SK-N-SH (cell line): Measurements from ENCODE around the gene MID2. TPM values are rescaled to one million over a fixed set of nuclear protein-coding genes. Genes with fewer than 3 reads are reported as not detected.
"Not testable (repeated sequence)": the region's sequence is repeated elsewhere in the genome, so short reads cannot be mapped to it uniquely, and the experiment has no call there.

Experiments used
- CTCF ChIA-PET: fragments of 300-600, 350-600 bp; formaldehyde crosslinking; extraction: SDS; loops from one replicate; lab custom pipeline; 2021; lab: Yijun Ruan, JAX
- POLR2A ChIA-PET: fragments of 350-600 bp; sonication (Branson Sonifier 250); formaldehyde crosslinking; extraction: SDS; loops from one replicate; lab custom pipeline; 2020; ENCODE audit warnings: antibody characterized with exemption, inconsistent platforms; lab: Yijun Ruan, JAX
- DNase-seq: peaks from one replicate; pipeline ENCODE4 v3.0.0; 2012
- H2AFZ ChIP-seq: fragments of 200-600 bp; sonication (generic); 2 replicates; pipeline ENCODE4 v1.8.1; 2016; ENCODE audit warnings: antibody characterized with exemption, mild to moderate bottlenecking, low read depth
- H3F3A ChIP-seq: fragments of 200-600 bp; sonication (generic); replicated peaks from 2 replicates; pipeline ENCODE3; 2016; ENCODE audit warnings: antibody characterized with exemption, mild to moderate bottlenecking; ENCODE audit not compliant: insufficient read depth
- H3K27ac ChIP-seq, 2 experiments: fragments of 200-500 bp in 1 of 2; fragments of 200-600 bp in 1 of 2; sonication (Bioruptor generic) in 1 of 2; sonication (generic), shearing (Covaris generic) in 1 of 2; 2 replicates each; pipeline versions ENCODE4 v1.5.1 to v1.6.1; 2014 to 2016; ENCODE audit warnings: low read depth in 2 of 2, inconsistent platforms in 1 of 2, low read length in 1 of 2, mild to moderate bottlenecking in 1 of 2, mixed read lengths in 1 of 2
- H3K27me3 ChIP-seq: fragments of 200-600 bp; sonication (generic), shearing (Covaris generic); 2 replicates; pipeline ENCODE4 v1.6.1; 2016; ENCODE audit warnings: mixed run types; ENCODE audit not compliant: insufficient read depth
- H3K36me3 ChIP-seq, 2 experiments: fragments of 200-500 bp in 1 of 2; fragments of 200-600 bp in 1 of 2; sonication (Bioruptor generic) in 1 of 2; sonication (generic) in 1 of 2; replicated peaks in 1 of 2; 2 replicates each; pipeline versions ENCODE3 to v1.5.1; 2014 to 2016; ENCODE audit warnings: low read length in 1 of 2, mild to moderate bottlenecking in 1 of 2; ENCODE audit not compliant: insufficient read depth in 2 of 2, control insufficient read depth in 1 of 2
- H3K4me1 ChIP-seq, 2 experiments: fragments of 200-500 bp in 1 of 2; fragments of 200-600 bp in 1 of 2; sonication (Bioruptor generic) in 1 of 2; sonication (generic), shearing (Covaris generic) in 1 of 2; 2 replicates each; pipeline versions ENCODE4 v1.5.1 to v1.6.1; 2014 to 2016; ENCODE audit warnings: low read depth in 1 of 2, low read length in 1 of 2, mixed run types in 1 of 2; ENCODE audit not compliant: insufficient read depth in 2 of 2, control insufficient read depth in 1 of 2
- H3K4me2 ChIP-seq: fragments of 200-600 bp; sonication (generic), shearing (Covaris generic); 2 replicates; pipeline ENCODE4 v1.6.1; 2017; ENCODE audit warnings: mixed run types
- H3K4me3 ChIP-seq, 2 experiments: fragments of 200-500 bp in 1 of 2; fragments of 200-600 bp in 1 of 2; sonication (Bioruptor generic) in 1 of 2; sonication (generic), shearing (Covaris generic) in 1 of 2; 2 replicates each; pipeline versions ENCODE4 v1.5.1 to v1.8.1; 2014 to 2016; ENCODE audit warnings: low read depth in 2 of 2, inconsistent platforms in 1 of 2, low read length in 1 of 2, mild to moderate bottlenecking in 1 of 2, mixed read lengths in 1 of 2, moderate library complexity in 1 of 2
- H3K79me2 ChIP-seq: fragments of 200-600 bp; sonication (generic); 2 replicates; pipeline ENCODE4 v1.8.1; 2017; ENCODE audit warnings: mild to moderate bottlenecking; ENCODE audit not compliant: insufficient read depth
- H3K9ac ChIP-seq: fragments of 200-600 bp; sonication (generic); 2 replicates; pipeline ENCODE4 v1.6.1; 2017; ENCODE audit warnings: mixed run types
- H3K9me2 ChIP-seq: fragments of 200-600 bp; sonication (generic); 2 replicates; pipeline ENCODE4 v1.6.1; 2017; ENCODE audit warnings: mixed run types
- H3K9me3 ChIP-seq: fragments of 200-600 bp; sonication (generic); 2 replicates; pipeline ENCODE4 v1.6.1; 2017; ENCODE audit warnings: mixed run types, mild to moderate bottlenecking, moderate library complexity
- H4K20me1 ChIP-seq: fragments of 200-600 bp; sonication (generic); 2 replicates; pipeline ENCODE4 v1.6.1; 2017; ENCODE audit warnings: mild to moderate bottlenecking, mixed run types; ENCODE audit not compliant: insufficient read depth
- CHD2 ChIP-seq: fragments of 150-350 bp; IDR thresholded peaks from 2 replicates; pipeline ENCODE4 v1.6.1; 2018; ENCODE audit warnings: low read length; ENCODE audit not compliant: partially characterized antibody
- ELF1 ChIP-seq: IDR thresholded peaks from 2 replicates; pipeline ENCODE4 v1.4.0; 2012
- EZH2phosphoT487 ChIP-seq: fragments of 200-600 bp; sonication (generic); IDR thresholded peaks from 2 replicates; pipeline ENCODE4 v1.6.1; 2017; ENCODE audit warnings: low read depth, mixed run types, mild to moderate bottlenecking, antibody characterized with exemption, moderate library complexity, borderline replicate concordance
- FOSL2 ChIP-seq: IDR thresholded peaks from 2 replicates; pipeline ENCODE4 v1.4.0; 2012; ENCODE audit warnings: low read depth, mild to moderate bottlenecking, moderate library complexity, borderline replicate concordance
- FOXM1 ChIP-seq: IDR thresholded peaks from 2 replicates; pipeline ENCODE4 v1.4.0; 2012; ENCODE audit warnings: low read depth, mild to moderate bottlenecking
- GATA2 ChIP-seq: sonication (generic); formaldehyde crosslinking; IDR thresholded peaks from 2 replicates; pipeline ENCODE4 v1.5.0; 2020; ENCODE audit warnings: mild to moderate bottlenecking, missing genetic modification reagents
- JUND ChIP-seq: IDR thresholded peaks from 2 replicates; pipeline ENCODE4 v1.4.0; 2012
- MAX ChIP-seq: IDR thresholded peaks from 2 replicates; pipeline ENCODE4 v1.4.0; 2012; ENCODE audit warnings: low read depth
- MXI1 ChIP-seq: IDR thresholded peaks from 2 replicates; pipeline ENCODE4 v1.6.1; 2012; ENCODE audit warnings: mild to moderate bottlenecking, low read depth, low read length, improper control_type of control experiment
- NFIC ChIP-seq: IDR thresholded peaks from 2 replicates; pipeline ENCODE4 v1.4.0; 2012; ENCODE audit warnings: borderline replicate concordance
- NRF1 ChIP-seq: IDR thresholded peaks from 2 replicates; pipeline ENCODE4 v1.6.1; 2012; ENCODE audit warnings: low read depth, mild to moderate bottlenecking, low read length
- RCOR1 ChIP-seq: fragments of 150-350 bp; IDR thresholded peaks from 2 replicates; pipeline ENCODE4 v1.6.1; 2017; ENCODE audit warnings: antibody characterized with exemption, low read length
- REST ChIP-seq: IDR thresholded peaks from 2 replicates; pipeline ENCODE4 v1.6.1; 2012; ENCODE audit warnings: mild to moderate bottlenecking, low read depth, low read length, moderate library complexity
- RFX5 ChIP-seq: IDR thresholded peaks from 2 replicates; pipeline ENCODE4 v1.6.1; 2012; ENCODE audit warnings: mild to moderate bottlenecking, improper control_type of control experiment, low read length
- RXRA ChIP-seq: IDR thresholded peaks from 2 replicates; pipeline ENCODE4 v1.4.0; 2012; ENCODE audit warnings: low read depth, mild to moderate bottlenecking, borderline replicate concordance
- SIN3A ChIP-seq: IDR thresholded peaks from 2 replicates; pipeline ENCODE4 v1.6.1; 2012; ENCODE audit warnings: low read depth, mild to moderate bottlenecking, low read length, moderate library complexity, borderline replicate concordance
- SMC3 ChIP-seq: IDR thresholded peaks from 2 replicates; pipeline ENCODE4 v1.6.1; 2012; ENCODE audit warnings: low read depth, low read length, improper control_type of control experiment
- TCF12 ChIP-seq: IDR thresholded peaks from 2 replicates; pipeline ENCODE4 v1.4.0; 2012
- YY1 ChIP-seq: IDR thresholded peaks from 2 replicates; pipeline ENCODE4 v1.4.0; 2012; ENCODE audit warnings: low read depth, mild to moderate bottlenecking
- ZBTB33 ChIP-seq: IDR thresholded peaks from 2 replicates; pipeline ENCODE4 v1.4.0; 2012; ENCODE audit warnings: low read depth, borderline replicate concordance
- WGBS: methylation state at CpG from one replicate; pipeline ENCODE4 v1.1.6; 2017; ENCODE audit warnings: low lambda C conversion rate; 5-methylcytosine and 5-hydroxymethylcytosine counted together
- polyA plus RNA-seq, 3 experiments: library from polyadenylated mRNA; depleted of rRNA; stranded (reverse); fragments of >200 nt; gene quantifications; 2 replicates each; pipeline ENCODE4 v1.2.3, GENCODE V29; 2012

Gene MID2
- polyA plus RNA-seq, 1 of the 3 experiments (the other 2 are of a cell fraction) = 0.16 TPM

GRCh38 chrX:107805179-107805578 lies 20.5 kb upstream of the MID2 start:
- Histone ChIP-seq H3K36me3 (no peaks in the 10 kb centered on the region), H2AFZ (no peak overlapping the region), H3K9me2 (no peaks in the 10 kb centered on the region), H3K4me2 (no peak overlapping the region), H3F3A (no peaks in the 10 kb centered on the region), H3K27ac (no peak overlapping the region), H4K20me1 (no peaks in the 10 kb centered on the region), H3K4me1 (no peaks in the 10 kb centered on the region), H3K79me2 (no peaks in the 10 kb centered on the region), H3K27me3 (peaks cover 12% of the 10 kb centered on the region; the same call in 1 of the 2 replicates), H3K4me3 (no peak overlapping the region), H3K9ac (no peak overlapping the region), H3K9me3 (no peaks in the 10 kb centered on the region)
- ChIA-PET POLR2A (no interaction called here), CTCF (no interaction called here)
- 41% methylated on average over 3 of the region's 3 CpGs for WGBS
- no peak for TF ChIP-seq MAX
- no peak for TF ChIP-seq MXI1
- no peak for TF ChIP-seq SIN3A
- TF ChIP-seq TCF12 = no peak
- TF ChIP-seq GATA2 = no peak
- TF ChIP-seq FOSL2 = no peak
- TF ChIP-seq RXRA = no peak
- TF ChIP-seq JUND = no peak
- no peak for TF ChIP-seq NRF1
- TF ChIP-seq YY1 = no peak
- TF ChIP-seq REST = no peak
- no peak for TF ChIP-seq FOXM1
- TF ChIP-seq SMC3 = no peak
- TF ChIP-seq RCOR1 = no peak
- TF ChIP-seq ELF1 = no peak
- no peak for TF ChIP-seq RFX5
- TF ChIP-seq CHD2 = no peak
- no peak for TF ChIP-seq ZBTB33
- no peak for TF ChIP-seq NFIC
- no peak for TF ChIP-seq EZH2phosphoT487
- no peak for DNase-seq

- POLR2A ChIA-PET = not testable (repeated sequence)
These were observed 15.6 kb upstream of the MID2 start for GRCh38 chrX:107810053-107810452.

More at GRCh38 chrX:107810053-107810452, 15.6 kb upstream of the MID2 start:
- H4K20me1 ChIP-seq, CTCF ChIA-PET, H2AFZ ChIP-seq, DNase-seq, H3K4me2 ChIP-seq, H3K27ac ChIP-seq, H3F3A ChIP-seq, H3K9me2 ChIP-seq, H3K36me3 ChIP-seq, H3K4me1 ChIP-seq, H3K4me3 ChIP-seq, H3K9me3 ChIP-seq, H3K9ac ChIP-seq, H3K79me2 ChIP-seq: not testable (repeated sequence)
- H3K27me3 ChIP-seq = peaks cover 25% of the 10 kb centered on the region; the same call in 1 of the 2 replicates
- WGBS = 18% methylated on average over 10 of the region's 10 CpGs
